Measurements from ENCODE around the gene AP5Z1. TPM values are rescaled to one million over a fixed set of nuclear protein-coding genes. Genes with fewer than 3 reads are reported as not detected.

Gene AP5Z1
- total and polyA plus RNA-seq, 2 experiments from 2014 or later: 31.2 to 44.5 TPM

DNA sequence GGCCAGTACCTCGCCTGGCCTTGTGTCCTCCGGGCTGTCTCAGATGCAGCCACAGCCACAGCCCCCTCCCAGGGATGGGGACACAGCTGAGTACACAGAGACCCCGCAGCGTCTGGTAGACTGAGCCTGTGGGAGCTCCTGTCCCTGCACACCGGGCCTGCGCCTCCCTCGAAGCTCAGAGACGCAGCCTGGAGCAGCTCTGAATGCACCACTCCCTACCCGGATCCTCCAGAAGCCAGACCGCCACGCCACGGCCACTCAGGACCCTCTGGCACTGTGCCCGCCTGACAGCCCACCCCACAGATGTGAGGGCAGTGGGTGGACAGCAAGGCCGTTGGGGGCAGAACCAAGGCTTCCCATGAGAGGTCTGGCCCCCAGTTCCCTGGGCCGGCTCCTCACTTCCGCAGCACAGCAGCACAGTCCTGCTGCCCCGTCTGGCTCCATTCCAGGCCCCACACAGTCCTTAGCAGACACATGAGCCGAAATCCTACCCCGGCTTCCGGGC is 45.6 kb downstream of the AP5Z1 start:
- Histone ChIP-seq H3K27ac (no peak overlapping the region), H3K36me3 (ENCODE audit: low read depth) (no peaks in the 10 kb centered on the region), H3K9me3 (ENCODE audit: low read depth) (no peaks in the 10 kb centered on the region), H3K79me2 (ENCODE audit: insufficient read depth) (no peaks in the 10 kb centered on the region), H3K9me2 (ENCODE audit: insufficient read depth) (no peaks in the 10 kb centered on the region), H2AFZ (no peak overlapping the region), H3K4me1 (ENCODE audit: insufficient read depth) (no peaks in the 10 kb centered on the region), H4K20me1 (ENCODE audit: insufficient read depth) (no peaks in the 10 kb centered on the region), H3K9ac (no peak overlapping the region), H3K27me3 (replicated peaks; ENCODE audit: insufficient read depth) (no peaks in the 10 kb centered on the region), H3F3A (ENCODE audit: insufficient read depth) (no peaks in the 10 kb centered on the region), H3K4me3 (no peak overlapping the region), H3K4me2 (ENCODE audit: unreplicated experiment) (no peak overlapping the region)
- 83 to 86% methylated on average over 18 to 20 of the region's 20 CpGs for WGBS, 2 experiments (ENCODE audit: low coverage in 1 of 2, low lambda C conversion rate in 2 of 2, missing lambda C conversion rate in 2 of 2)
- DNase-seq: no peak
- TF ChIP-seq EZH2 (IDR thresholded peaks at IDR 0.05; ENCODE audit: insufficient read depth, poor library complexity, severe bottlenecking) (no peak), EZH2phosphoT487 (IDR thresholded peaks at IDR 0.05; ENCODE audit: insufficient read depth, low read depth) (no peak)
- in situ Hi-C loops (cut with MboI): no loop called here

GRCh38 chr7:4822677-4823076 is 47.3 kb downstream of the AP5Z1 start:
- WGBS, 2 experiments (ENCODE audit: low coverage in 1 of 2, low lambda C conversion rate in 2 of 2, missing lambda C conversion rate in 2 of 2): 75 to 80% methylated on average over 9 of the region's 9 CpGs
- Histone ChIP-seq H3F3A (ENCODE audit: insufficient read depth) (no peaks in the 10 kb centered on the region), H2AFZ (no peak overlapping the region), H3K9me2 (ENCODE audit: insufficient read depth) (no peaks in the 10 kb centered on the region), H3K4me2 (ENCODE audit: unreplicated experiment) (no peak overlapping the region), H3K27ac (no peak overlapping the region), H3K9me3 (ENCODE audit: low read depth) (no peaks in the 10 kb centered on the region), H3K36me3 (ENCODE audit: low read depth) (no peaks in the 10 kb centered on the region), H3K4me1 (ENCODE audit: insufficient read depth) (no peaks in the 10 kb centered on the region), H3K4me3 (no peak overlapping the region), H3K27me3 (replicated peaks; ENCODE audit: insufficient read depth) (no peaks in the 10 kb centered on the region), H3K79me2 (ENCODE audit: insufficient read depth) (no peaks in the 10 kb centered on the region), H3K9ac (no peak overlapping the region), H4K20me1 (ENCODE audit: insufficient read depth) (no peaks in the 10 kb centered on the region)
- no peak for DNase-seq
- in situ Hi-C loops (cut with MboI): no loop called here
- TF ChIP-seq EZH2phosphoT487 (IDR thresholded peaks at IDR 0.05; ENCODE audit: insufficient read depth, low read depth) (no peak), EZH2 (IDR thresholded peaks at IDR 0.05; ENCODE audit: insufficient read depth, poor library complexity, severe bottlenecking) (no peak)

DNA sequence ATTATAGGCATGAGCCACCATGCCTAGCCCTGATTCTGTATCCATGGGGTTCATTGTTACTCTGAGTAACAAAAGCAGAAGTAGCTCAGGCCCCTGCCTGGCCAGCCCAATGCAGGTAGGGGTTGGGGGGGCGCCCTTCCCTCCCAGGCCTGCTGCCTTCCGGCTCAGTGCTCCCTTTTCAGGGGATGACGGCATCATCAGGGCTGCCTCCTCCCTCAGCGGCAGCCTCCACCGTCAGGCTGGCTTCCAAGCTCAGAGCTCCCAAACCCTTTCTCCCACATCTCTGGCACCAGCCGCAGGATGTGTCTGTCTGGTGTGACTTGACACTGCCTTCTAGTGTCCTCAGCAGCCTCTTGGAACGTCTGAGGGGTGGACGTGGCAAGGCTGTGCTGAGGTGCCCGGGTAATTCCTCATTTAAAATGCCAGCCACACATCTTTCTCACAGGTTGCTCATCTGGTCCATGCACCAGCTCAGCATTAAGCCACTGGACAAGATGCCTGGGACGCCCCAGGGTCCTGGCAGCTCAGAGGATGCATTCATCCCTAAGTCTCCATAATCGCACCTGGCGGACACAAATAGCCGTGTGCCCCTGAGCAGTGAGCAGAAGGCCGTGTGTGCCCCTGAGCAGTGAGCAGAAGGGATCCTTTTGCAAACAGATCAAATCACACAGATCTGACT is 48.2 kb downstream of the AP5Z1 start:
- H3F3A ChIP-seq (ENCODE audit: insufficient read depth): no peaks in the 10 kb centered on the region
- no peak overlapping the region for H3K27ac ChIP-seq
- H3K4me3 ChIP-seq: no peak overlapping the region
- TF ChIP-seq EZH2 (IDR thresholded peaks at IDR 0.05; ENCODE audit: insufficient read depth, poor library complexity, severe bottlenecking): no peak
- TF ChIP-seq EZH2phosphoT487 (IDR thresholded peaks at IDR 0.05; ENCODE audit: insufficient read depth, low read depth): no peak
- H3K27me3 ChIP-seq (replicated peaks; ENCODE audit: insufficient read depth): no peaks in the 10 kb centered on the region
- H3K36me3 ChIP-seq (ENCODE audit: low read depth): no peaks in the 10 kb centered on the region
- no peaks in the 10 kb centered on the region for H3K79me2 ChIP-seq (ENCODE audit: insufficient read depth)
- H3K9me2 ChIP-seq (ENCODE audit: insufficient read depth): no peaks in the 10 kb centered on the region
- WGBS, 2 experiments (ENCODE audit: low coverage in 1 of 2, low lambda C conversion rate in 2 of 2, missing lambda C conversion rate in 2 of 2): 76% methylated on average over 14 of the region's 14 CpGs
- no peaks in the 10 kb centered on the region for H3K4me1 ChIP-seq (ENCODE audit: insufficient read depth)
- H3K9me3 ChIP-seq (ENCODE audit: low read depth): no peaks in the 10 kb centered on the region
- H3K4me2 ChIP-seq (ENCODE audit: unreplicated experiment): no peak overlapping the region
- no peaks in the 10 kb centered on the region for H4K20me1 ChIP-seq (ENCODE audit: insufficient read depth)
- no peak for DNase-seq
- no peak overlapping the region for H3K9ac ChIP-seq
- in situ Hi-C loops (cut with MboI): no loop called here
- no peak overlapping the region for H2AFZ ChIP-seq

- Histone ChIP-seq H4K20me1 (ENCODE audit: insufficient read depth) (no peaks in the 10 kb centered on the region), H3F3A (ENCODE audit: insufficient read depth) (no peaks in the 10 kb centered on the region), H3K9me2 (ENCODE audit: insufficient read depth) (no peaks in the 10 kb centered on the region), H3K27ac (no peak overlapping the region), H3K4me2 (ENCODE audit: unreplicated experiment) (no peak overlapping the region), H3K36me3 (ENCODE audit: low read depth) (no peaks in the 10 kb centered on the region), H3K79me2 (ENCODE audit: insufficient read depth) (no peaks in the 10 kb centered on the region), H2AFZ (no peak overlapping the region), H3K9ac (no peak overlapping the region), H3K9me3 (ENCODE audit: low read depth) (no peaks in the 10 kb centered on the region), H3K4me3 (no peak overlapping the region), H3K4me1 (ENCODE audit: insufficient read depth) (no peaks in the 10 kb centered on the region), H3K27me3 (replicated peaks; ENCODE audit: insufficient read depth) (no peaks in the 10 kb centered on the region)
- in situ Hi-C loops (cut with MboI): no loop called here
- no peak for DNase-seq
- TF ChIP-seq EZH2 (IDR thresholded peaks at IDR 0.05; ENCODE audit: insufficient read depth, poor library complexity, severe bottlenecking): no peak
- TF ChIP-seq EZH2phosphoT487 (IDR thresholded peaks at IDR 0.05; ENCODE audit: insufficient read depth, low read depth): no peak
- 85 to 90% methylated on average over 19 to 20 of the region's 20 CpGs for WGBS, 2 experiments (ENCODE audit: low coverage in 1 of 2, low lambda C conversion rate in 2 of 2, missing lambda C conversion rate in 2 of 2)
These were observed 48.8 kb downstream of the AP5Z1 start for GRCh38 chr7:4824120-4824775.

Data from GM23248 (cell line).